ENCODE results near the gene ALX1.

The ALX1 gene

DNA sequence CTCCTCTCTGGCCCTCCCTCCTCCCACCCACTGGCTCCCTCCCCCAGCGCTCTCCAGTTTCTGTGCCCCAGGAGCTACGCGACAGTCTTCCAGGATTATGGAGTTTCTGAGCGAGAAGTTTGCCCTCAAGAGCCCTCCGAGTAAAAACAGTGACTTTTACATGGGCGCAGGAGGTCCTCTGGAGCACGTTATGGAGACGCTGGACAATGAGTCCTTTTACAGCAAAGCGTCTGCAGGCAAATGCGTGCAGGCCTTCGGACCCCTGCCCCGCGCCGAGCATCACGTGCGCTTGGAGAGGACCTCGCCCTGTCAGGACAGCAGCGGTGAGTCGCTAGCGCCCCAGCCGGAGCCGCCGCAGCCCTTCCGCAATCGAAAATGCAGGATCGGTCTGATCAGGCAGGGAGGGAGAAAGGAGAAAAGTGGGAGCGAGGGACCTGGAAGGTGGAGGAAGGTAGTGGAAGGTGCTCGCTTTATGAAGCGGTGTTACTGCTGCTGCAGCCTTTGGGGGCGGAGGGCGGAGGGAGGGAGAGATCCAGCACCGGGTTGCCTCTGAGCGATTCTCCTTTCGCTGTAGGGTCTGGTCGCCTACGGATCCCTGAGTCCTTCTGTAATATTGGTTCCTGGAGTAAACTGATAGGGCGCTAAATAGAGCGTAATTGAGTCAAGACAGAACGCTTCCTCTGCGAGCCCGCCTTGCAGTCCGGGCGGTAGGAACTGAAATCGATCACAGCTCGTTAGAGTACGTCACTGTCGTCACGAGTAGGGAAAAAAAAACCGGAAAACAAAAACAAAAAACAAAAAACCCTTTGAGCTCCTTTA lies at the start of gene ALX1:
Gene ALX1 (plus strand): TSS at position 56 of the 819 bp plus-strand sequence. CDS start 42 bp downstream, at position 98.
- DNase-seq, result peak; percentile 89

DNA sequence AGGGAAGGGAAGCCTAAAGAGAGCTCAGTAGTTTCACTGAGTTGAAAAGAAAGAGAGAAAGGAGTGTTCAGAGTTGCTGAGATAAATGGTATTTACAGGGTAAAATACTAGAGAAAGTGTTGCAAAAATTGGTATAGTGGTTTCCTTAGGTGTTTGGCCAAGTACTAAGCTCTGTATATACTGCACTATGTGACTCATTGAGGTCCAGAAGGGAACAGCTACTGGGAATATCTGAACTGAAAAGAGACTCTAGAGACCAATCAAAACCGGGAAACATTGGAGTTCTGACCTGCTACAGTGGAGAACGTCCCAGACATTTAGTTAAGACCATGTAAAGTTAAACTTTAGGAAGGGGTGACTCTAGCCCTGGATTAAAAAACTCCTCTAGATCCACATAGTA lies 42.7 kb upstream of the ALX1 start:
- DNase-seq, result no peak

DNA sequence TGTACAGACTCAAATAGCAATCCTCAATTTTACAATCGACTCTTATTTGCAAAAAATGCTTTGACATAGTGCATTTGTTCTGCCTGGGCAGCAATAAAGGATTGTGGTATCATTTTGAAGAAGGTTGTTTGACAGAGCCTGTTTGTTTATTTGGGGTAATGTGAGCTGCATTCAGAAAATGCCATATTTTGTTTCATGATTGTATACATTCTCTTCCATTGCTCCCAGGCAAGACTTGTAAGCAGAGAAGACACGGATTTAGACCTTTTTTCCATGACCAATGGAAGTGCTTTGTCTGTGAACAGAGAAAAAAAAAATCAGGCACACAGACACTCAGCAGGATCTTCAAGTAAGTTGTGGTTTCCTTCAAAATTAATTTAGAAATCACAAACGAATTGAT lies 35.5 kb upstream of the ALX1 start:
- DNase-seq, result no peak

DNA sequence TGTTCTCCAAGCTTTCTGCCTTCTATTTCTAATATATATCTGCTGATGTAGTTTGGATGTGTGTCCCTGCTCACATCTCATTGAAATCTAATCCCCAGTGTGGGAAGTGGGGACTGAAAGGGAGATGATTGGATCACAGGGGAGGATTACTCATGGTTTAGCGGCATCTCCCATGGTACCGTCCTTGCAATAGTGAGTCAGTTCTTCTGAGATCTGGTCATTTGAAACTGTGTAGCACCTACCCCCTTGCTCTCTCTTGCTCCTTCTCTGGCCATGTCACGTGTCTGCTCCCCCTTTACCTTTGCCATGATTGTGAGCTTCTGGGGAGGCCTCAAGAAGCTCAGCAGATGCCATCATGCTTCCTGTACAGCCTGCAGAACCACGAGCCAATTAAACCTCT lies 26.2 kb upstream of the ALX1 start:
- peak; percentile 23 for DNase-seq

DNA sequence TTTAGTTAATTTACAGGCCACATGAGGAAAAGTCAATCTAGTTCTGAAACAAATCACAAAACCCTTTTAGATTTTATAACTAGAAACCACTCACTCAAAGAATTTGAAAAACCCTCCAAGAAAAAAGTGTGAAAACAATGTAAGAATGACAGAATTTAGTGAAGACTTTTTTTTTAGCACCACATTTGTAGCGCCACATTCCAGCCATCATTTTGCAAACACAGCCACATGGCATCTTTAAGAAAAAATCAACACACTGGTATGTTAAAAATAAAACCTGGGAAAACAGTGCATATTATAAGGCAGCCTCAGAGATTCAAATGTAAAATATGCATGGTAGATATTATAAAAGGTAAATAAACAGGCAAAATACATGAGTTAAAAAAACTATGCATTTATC lies 22.3 kb upstream of the ALX1 start:
- no peak for DNase-seq

DNA sequence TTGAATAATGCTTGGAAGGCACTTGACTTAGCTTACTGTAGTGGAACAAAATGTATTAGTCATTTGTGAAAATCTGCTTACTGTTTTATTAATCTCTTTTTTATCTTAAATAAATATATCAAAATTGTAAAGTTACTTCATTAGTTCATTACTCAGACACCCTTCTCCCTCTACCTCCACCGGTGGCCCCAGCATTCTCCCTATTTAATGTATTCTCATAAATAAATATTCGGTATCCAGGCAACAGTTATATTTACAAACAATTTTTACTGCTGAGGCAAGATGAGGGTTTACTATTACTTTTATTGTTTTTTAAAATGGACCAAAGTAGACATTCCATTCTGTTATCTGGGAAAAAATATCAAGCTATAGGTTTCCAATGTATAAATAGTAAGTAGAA lies 19.6 kb upstream of the ALX1 start:
- peak; percentile 9 for DNase-seq

DNA sequence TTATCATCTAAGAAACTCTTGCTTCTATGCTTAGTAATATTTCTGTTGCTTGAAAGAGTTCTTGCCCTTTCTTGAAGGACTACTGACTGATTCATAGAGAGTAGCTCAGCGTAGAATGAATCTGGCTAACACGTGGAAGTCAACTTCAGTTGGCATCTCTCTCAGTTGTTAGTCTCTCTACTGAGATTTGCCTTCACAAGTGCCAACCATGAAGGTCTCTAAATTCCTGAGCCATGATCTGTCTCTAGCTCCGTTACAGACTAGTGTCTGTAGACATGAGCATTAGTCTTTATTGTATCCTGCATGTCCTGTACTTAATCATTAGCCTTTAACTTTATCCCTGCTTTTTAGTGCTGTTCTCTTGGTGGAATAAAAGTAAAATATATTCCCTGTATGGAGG lies 19.1 kb upstream of the ALX1 start:
- no peak for DNase-seq

DNA sequence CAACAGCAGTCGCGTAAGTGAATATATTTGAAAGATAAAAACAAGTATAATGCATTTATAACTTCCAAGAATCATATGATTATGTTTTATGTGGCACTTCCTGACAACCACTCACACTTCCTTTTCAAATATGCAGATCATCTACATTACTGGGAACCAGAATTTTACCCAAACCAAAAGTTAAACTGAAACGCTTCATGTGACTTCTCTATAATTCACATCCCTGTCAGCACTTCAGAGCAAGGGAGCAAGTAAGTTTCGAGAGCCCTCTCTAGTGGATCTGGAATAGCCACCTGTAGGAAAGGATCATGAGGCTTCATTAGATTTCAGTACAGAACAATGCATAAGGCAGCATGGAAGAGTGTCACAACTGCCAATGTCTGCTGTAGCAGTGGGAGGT lies 13.7 kb upstream of the ALX1 start:
- no peak for DNase-seq

DNA sequence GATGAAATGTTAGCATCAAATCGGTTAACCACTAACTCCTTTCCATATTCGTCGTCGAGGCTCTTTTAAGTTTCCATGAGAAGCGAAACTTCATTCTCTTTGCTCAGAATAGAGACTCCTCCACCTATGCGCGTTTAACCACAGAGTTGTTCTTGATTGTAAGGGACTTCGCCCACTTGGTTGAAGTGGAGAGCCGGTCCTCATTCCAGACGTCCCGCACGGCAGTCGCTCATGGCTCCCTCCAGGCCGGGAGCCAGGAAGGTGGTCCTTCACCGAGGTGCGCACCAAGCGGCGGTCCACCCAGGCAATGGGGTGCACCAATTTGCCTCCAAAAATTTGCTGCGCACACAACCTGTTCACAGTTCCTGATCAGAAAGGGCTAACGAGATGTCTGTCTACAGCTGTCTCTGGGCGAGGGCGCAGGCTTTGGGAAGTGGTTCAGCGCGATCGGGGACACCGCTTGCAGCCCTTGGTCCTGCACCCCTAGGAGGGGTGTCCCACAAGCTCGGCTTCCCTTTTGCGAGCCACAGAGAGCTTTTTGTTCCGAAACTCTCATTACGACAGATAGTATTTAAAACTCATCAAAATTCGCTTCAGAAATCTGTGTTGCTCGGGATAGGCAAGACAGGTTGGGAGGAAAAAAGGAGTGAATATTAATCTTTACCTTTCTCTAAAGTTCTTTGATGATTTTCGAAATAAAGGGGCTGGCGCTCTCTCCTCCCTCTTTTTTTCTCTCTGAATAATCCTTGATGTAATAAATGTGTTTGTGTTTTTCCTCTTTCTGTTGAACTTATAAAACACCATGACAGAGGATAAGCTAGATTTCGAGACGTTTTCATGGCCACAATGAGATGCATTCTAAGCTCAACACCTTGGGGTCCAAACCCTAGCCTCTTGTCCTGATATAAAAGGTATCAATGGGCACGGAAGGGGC lies 6.4 kb upstream of the ALX1 start:
- no peak for DNase-seq

DNA sequence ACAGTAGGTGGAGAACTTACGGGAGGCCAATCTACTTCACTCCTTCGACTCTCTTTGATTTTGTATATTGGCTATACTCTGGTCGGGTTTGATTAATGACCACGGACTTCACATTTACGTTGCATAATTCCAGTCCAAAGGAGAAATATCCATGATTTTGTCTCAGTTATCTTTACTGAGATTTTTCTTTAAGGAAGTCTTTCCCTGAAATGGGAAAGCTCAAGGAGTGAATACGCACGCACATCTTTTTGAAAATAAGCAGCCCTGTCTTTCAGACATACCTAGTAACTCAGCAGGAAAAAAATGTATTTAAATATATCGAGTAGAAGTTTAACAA lies 5.7 kb upstream of the ALX1 start:
- DNase-seq, result no peak

DNA sequence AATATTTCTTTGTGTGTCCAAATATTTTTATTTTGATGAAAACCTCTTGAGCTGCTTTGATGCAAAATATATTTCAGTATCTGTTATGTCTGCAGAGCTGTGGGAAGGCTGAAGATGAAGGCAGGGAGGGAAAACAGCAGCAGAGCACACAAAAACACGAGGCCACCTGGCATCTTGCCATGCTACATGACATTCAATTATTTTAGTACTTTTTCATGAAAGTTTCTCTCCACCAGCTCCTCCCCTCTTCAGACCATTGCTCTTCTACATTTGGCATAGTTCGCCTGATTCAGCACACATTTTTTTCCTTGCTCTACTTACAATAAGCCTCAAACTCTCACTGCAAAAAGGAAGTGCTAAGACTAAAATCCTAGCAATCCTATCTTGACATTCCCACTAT lies 4.6 kb upstream of the ALX1 start:
- DNase-seq, result peak; percentile 28

DNA sequence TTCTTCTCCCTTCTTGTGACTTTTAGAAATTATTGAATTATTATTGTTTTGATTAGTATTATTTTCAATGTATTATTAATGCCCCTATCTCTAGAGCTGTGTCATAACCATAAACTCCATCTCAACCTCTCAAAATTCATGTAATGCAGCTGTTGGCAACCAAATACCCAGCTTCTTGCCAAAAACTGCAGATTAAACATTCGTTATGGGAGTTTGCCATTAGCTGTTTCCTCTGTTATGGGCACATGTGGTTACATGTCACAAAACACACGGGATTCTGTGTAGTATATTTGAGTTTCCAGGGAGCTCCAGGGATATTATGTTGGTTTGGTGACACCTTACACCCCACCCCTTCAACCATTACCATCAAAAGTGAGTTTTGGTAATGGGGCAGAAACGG lies 2.8 kb upstream of the ALX1 start:
- DNase-seq, result no peak

DNA sequence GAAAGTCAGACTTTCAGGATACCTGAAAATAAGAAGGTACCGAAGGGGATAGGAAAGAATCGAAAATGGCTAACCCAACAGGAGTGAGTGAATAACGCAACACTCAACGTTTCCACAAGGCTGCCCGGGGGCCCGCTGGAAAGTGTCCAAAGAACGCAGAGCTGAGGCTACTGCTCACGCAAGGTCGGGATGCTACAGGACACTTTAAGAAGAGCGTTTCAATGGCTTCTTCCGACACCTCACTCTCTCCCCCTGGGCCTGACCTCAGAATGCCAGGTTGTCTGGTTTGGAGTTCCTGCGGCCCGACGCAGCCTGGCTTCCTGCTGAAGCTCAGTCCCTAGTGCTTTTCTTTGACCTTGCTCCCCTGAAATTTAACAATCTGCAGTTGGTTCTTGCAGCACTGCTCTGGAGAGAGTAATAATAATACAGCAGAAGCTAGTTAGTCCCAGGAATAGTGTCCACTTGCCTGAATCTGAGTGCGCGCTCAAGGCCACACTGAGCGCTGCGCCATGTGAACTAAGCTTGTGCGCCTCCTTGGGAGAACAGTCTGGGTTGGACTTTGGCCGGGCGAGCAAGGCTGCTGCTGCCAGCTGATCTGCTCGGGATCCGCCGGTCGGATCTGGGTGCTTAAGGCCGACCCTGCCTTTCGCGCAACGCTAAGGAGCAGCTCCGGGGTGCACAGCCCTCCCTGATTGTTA lies 2.0 kb upstream of the ALX1 start:
- peak; percentile 22 for DNase-seq

DNA sequence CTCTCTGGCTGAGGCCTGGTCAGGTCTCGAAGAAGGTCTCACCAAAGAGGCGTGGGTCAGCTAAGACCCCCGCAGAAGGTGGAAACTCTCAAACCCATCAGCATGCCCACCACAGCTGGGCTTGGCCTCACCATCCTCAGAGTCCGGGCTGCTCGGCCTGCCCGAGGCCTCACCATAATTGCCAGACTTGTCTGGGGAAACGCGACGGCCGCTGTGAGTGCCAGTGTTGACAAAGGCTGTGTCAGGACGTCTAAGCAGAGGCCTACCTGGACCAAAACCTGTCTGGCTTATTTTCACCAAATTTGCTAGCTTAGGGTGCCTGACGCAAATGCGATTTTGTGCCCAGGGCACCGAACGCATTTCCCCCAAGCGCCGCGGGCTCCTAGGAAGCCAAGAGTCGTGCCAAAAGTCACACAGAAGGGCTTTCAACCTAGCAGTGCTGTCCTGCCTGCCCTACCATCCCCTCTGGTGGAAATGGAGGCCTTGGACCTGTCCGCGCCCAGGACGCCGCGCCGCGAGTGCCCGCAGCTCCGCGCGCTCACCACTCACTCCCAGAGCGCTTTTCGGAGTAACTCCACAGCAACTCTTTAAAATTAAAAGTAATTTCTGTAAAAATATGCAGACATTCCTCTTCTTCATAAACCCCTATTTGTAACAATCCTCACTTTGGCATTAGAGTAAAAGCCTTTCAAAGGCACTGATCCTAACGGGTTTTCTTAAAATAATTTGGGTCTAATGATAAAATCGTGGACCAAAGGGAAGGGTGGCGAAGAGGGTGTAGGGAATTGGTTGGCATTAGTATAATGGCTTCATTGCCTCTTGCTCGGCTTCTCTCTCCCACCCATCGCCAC lies 1.2 kb upstream of the ALX1 start:
- DNase-seq, result peak; percentile 19

DNA sequence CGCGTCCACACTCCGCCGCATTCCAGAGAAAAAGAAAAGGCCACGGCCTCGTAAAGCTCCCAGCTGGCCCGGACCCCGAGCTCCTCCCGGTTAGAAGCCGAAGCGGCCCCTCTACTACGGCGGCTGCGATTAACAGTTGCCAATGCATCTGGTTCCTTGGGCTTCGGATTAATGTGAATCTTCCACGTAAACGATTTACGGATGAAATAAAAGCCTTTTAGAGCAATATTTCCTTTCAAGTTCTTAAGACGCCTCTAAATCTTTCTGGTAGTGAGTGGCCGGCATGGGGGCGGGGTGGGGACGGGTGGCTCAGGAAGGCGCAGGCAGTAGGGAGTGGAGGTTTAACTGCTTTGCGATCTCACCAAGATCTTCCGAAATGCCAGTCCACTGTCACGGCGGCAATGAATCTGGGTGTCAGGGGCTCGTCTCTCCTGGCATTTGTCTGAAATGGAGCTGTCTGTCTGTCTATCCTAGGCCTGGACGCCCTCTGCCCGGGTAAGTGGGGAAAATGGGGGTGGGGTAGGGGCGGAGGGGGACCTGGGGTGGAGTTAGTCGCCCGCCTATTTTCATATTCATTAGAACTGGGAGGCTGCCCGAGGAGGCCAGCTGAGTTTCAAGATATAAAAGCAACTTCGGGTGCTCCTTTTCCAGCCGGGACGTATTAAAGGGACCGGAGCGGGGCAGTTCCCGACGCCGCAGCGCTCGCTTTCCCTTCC lies 413 bp upstream of the ALX1 start:
- DNase-seq, result no peak

DNA sequence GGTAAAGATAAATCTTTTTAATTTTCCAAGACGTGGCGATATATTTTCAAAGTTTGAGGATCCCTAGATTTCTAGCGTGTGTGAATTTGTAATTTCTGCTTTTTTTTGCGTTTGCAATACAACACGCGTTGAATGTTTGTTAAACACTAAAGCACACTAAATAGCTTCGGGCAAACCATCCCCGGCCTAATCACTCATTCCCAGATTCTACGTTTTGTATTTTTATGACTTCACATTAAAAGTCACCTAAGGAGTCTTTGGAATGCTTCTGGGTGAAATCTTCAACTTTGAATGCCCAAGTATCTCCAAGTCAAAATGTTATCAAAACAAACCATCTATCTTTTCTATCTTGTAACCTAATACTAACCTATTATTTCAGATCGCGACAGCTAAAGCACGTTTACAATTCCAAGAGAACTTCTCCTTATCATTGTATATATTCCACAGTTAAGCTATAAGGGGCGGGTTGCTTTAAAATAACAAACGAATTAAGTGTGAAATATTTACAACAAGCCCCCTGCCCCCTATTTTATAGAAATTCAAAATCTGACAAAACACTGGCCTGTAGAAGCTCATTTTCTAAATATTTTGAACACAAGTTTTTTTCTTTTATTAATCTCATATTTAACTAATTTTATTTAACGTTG lies 1.1 kb downstream of the ALX1 start:
- peak; percentile 42 for DNase-seq

DNA sequence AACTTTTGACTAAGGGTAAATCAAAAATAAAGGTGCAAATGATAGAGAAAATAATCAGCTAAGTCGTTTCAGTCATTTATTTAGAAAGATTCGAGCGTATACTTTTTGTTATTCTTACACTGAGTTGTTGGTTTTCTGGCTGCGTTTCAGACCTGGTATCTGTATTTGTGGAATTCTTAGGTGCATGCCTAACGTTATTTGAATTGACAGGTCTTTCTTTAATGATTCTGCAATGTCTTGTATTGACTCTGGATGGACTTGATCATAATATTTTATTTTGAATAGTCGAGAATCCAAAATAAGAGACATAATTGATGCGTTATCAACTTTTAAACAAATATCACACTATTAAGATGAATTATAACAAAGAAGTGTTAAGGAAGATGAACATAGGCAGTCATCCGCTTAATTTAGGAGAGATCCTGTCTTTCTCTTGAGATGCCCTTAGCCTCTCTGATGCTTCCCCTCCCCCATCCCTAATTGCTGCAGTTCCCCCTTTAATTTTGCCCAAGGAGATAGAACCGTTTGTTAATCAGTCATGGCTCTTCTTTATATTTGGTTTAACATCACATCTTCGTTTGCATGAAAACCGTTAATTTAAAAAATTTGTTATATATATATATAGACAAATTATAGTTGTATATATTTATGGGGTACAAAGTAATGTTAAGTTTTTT lies 1.8 kb downstream of the ALX1 start:
- DNase-seq, result peak; percentile 17

DNA sequence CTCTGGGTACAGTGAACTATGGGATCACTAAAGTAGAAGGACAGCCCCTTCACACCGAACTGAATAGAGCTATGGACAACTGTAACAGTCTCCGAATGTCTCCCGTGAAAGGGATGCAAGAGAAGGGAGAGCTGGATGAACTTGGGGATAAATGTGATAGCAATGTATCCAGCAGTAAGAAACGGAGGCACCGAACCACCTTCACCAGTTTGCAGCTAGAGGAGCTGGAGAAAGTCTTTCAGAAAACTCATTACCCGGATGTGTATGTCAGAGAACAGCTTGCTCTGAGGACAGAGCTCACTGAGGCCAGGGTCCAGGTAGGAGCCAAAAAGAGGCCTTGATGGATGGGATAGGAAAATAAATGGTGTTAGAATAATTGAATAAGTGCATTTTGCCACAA lies 3.5 kb downstream of the ALX1 start:
- no peak for DNase-seq

DNA sequence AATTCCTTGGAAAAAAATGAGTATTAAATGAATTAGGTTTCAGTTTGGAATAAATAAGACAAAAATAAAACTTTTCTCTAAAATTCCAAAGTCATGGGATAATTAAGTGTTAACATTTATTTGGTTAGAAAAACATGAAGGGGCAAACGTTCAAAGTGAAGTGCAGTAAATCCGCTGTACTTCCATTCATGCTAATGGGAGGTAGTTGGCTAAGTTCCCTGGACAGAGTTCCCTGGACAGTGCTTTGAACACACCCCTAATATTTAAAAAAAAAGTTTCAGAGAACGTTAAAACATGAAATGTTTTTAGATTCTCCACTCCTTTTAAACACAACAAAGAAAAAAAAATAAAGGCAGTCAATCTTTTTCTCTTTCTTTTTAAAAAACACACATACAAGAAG lies 16.3 kb downstream of the ALX1 start:
- DNase-seq, result no peak

DNA sequence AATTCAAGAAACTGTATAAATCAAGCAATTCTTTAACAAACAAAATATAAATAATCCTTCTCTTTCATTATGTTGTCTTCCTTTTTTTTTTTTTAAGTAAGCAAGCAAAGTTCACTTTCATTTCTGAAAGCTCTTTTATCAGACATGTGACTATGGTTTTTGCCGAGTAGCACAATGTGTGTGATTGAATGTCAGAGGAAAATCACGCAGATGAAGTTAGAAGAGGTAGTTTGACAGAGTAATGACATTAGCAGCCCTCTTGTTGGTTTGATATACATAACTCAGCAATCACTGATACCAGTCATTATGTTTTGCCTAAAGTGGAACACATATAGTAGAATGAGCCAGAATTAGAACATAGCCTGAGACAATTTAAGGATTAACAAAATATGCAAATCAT lies 19.0 kb downstream of the ALX1 start:
- DNase-seq, result no peak

DNA sequence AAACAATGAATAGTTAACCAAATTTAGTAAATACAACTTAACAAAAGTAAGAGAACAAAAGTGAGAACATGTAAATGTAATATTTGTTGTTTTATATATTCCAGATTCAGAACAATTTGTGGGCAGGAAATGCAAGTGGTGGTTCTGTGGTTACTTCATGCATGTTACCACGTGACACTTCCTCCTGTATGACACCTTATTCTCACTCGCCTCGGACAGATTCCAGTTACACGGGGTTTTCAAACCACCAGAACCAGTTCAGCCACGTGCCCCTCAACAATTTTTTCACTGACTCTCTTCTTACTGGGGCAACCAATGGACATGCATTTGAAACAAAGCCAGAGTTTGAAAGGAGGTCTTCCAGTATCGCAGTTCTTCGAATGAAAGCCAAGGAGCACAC lies 21.0 kb downstream of the ALX1 start:
- DNase-seq, result no peak

All from DMS53 (cell line).